Measurements from ENCODE around the gene TPM2. TPM values are rescaled to one million over a fixed set of nuclear protein-coding genes. Genes with fewer than 3 reads are reported as not detected.
"Not testable (repeated sequence)": the region's sequence is repeated elsewhere in the genome, so short reads cannot be mapped to it uniquely, and the experiment has no call there.

Gene TPM2
- total and polyA plus RNA-seq, 8 donors = 11.3 to 227 (median 23.4) TPM

DNA sequence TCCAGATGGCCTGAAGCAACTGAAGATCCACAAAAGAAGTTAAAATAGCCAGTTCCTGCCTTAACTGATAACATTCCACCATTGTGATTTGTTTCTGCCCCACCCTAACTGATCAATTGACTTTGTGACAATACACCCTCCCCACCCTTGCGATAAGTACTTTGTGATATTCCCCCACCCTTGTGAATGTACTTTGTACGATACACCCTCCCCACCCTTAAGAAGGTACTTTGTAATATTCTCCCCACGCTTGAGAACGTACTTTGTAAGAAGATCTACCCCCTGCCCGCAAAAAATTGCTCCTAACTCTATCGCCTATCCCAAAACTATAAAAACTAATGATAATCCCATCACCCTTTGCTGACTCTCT, 52.9 kb downstream of the TPM2 start:
- H3K4me1 ChIP-seq; H3K4me3 ChIP-seq; intact Hi-C loops (cut with DNase I); DNase-seq; FAIRE-seq; H3K27me3 ChIP-seq; ATAC-seq; H3K36me3 ChIP-seq; H3K9me3 ChIP-seq: not testable (repeated sequence)
- peak overlapping the region in 1 of 4 donors; percentile 37 for H3K27ac ChIP-seq
- 97 to 98% methylated on average over 6 of the region's 6 CpGs for WGBS, 2 donors

DNA sequence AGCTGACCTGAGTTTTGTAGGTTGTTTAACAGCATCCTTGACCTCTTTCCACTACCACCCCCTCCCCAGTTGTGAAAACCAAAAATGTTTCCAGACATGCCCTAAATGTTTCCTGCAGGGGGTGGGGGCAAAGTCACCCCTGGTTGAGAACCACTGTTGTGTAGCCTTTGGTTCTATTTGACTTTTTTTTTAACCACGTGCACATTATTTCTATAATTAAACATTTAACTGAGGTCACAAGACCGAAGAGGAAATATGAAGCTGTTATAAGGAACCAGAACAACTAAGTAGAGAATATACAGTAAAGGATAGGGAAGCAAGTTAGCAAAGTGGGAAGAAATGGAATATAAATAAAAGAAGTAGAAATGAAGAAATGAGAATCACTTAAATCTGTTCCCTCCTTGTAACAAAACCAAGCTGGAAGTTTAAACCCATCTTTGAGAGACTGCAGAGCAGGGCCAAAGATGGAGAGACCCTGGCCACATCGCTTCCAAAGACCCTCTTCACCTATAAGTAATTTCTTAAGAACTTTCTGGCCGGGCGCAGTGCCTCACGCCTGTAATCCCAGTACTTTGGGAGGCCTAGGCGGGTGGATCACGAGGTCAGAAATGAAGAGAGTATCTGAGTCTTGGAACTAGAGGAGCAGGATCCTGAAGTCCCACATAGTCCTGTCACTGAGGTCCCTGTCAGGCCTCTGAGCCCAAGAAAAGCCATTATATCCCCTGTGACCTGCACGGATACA, 53.4 kb downstream of the TPM2 start:
- Histone ChIP-seq H3K36me3 (no peaks in the 10 kb centered on the region), H3K9me3 (no peaks in the 10 kb centered on the region), H3K27ac (peak overlapping the region in 1 of 4 donors; percentile 37), H3K27me3 (no peaks in the 10 kb centered on the region), H3K4me3 (no peak overlapping the region), H3K4me1 (no peaks in the 10 kb centered on the region)
- no peak for FAIRE-seq
- intact Hi-C loops (cut with DNase I) = no loop called here
- TF ChIP-seq, protein P1, sequence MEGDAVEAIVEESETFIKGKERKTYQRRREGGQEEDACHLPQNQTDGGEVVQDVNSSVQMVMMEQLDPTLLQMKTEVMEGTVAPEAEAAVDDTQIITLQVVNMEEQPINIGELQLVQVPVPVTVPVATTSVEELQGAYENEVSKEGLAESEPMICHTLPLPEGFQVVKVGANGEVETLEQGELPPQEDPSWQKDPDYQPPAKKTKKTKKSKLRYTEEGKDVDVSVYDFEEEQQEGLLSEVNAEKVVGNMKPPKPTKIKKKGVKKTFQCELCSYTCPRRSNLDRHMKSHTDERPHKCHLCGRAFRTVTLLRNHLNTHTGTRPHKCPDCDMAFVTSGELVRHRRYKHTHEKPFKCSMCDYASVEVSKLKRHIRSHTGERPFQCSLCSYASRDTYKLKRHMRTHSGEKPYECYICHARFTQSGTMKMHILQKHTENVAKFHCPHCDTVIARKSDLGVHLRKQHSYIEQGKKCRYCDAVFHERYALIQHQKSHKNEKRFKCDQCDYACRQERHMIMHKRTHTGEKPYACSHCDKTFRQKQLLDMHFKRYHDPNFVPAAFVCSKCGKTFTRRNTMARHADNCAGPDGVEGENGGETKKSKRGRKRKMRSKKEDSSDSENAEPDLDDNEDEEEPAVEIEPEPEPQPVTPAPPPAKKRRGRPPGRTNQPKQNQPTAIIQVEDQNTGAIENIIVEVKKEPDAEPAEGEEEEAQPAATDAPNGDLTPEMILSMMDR (IDR thresholded peaks at IDR 0.05) = no peak
- no peak for DNase-seq
- ATAC-seq = peak in 2 of 4 donors; percentile 62 to 66
- WGBS, 2 donors = 77 to 87% methylated on average over 9 of the region's 9 CpGs

DNA sequence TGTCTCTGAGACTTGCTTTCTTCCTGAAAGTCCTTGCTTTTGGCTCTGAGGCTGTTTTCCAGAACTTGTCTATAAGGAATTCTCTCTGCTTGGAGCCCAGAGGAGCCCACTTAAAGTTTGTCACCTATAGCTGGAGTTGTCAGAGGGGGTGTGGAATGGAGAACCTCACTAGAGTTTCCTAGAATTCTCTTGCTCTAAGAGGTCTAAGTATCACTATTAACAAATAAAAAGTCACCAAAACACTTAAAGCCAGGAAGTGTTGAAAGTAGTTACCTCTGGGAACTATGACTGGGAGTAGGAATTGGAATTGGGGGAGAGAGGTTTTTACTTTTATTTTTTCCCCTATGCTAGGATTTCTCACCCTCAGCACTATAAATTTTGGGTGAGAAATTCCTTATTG, 54.0 kb downstream of the TPM2 start:
- H3K27me3 ChIP-seq = no peaks in the 10 kb centered on the region
- no peak overlapping the region for H3K4me3 ChIP-seq
- H3K9me3 ChIP-seq = no peaks in the 10 kb centered on the region
- intact Hi-C loops (cut with DNase I) = no loop called here
- H3K4me1 ChIP-seq = no peaks in the 10 kb centered on the region
- no peak for DNase-seq
- TF ChIP-seq, protein P1 (IDR thresholded peaks at IDR 0.05) = no peak
- no peak for ATAC-seq
- H3K36me3 ChIP-seq = no peaks in the 10 kb centered on the region
- H3K27ac ChIP-seq = no peak overlapping the region
- FAIRE-seq = no peak

Small RNAs within 50 kb of the gene (microRNA-seq; reads per million reads assigned to microRNA genes)
- 0.29 to 0.39 reads per million in 2 donors for gene MIR6852
- 0 to 0.29 reads per million in 2 donors for gene MIR6853

Other genes starting within 250 kb of the TPM2 start
- 10 to 100 TPM in 4 of 6 donors, 1 to 10 TPM in 2; 9.0 to 22.1 (median 12.6) TPM for gene RUSC2, start 199.8 kb downstream of the TPM2 start, total RNA-seq
- 10 to 100 TPM; 24.0 to 27.1 TPM for gene RUSC2, start 199.8 kb downstream of the TPM2 start, polyA plus RNA-seq
- gene TESK1, start 84.7 kb downstream of the TPM2 start, total RNA-seq = 10 to 100 TPM; 12.1 to 23.0 (median 14.2) TPM
- 10 to 100 TPM; 38.7 to 56.6 TPM for gene TESK1, start 84.7 kb downstream of the TPM2 start, polyA plus RNA-seq
- gene CD72, start 71.5 kb downstream of the TPM2 start, total RNA-seq = 1 to 10 TPM in 5 of 6 donors, under 1 TPM in 1; 0.88 to 3.4 (median 2.9) TPM
- 1 to 10 TPM; 3.5 to 7.7 TPM for gene CD72, start 71.5 kb downstream of the TPM2 start, polyA plus RNA-seq
- gene SIT1, start 39.0 kb downstream of the TPM2 start, total RNA-seq = under 1 TPM in 4 of 6 donors, not detected in 2; 0.25 to 0.59 (median 0.46) TPM
- under 1 TPM; 0.27 to 0.45 TPM for gene SIT1, start 39.0 kb downstream of the TPM2 start, polyA plus RNA-seq
- gene RMRP, start 31.9 kb downstream of the TPM2 start, total RNA-seq = over 10,000 TPM in 4 of 6 donors, 1,000 to 10,000 TPM in 2; 3,151 to 15,171 (median 11,469) TPM
- 100 to 1,000 TPM in 1 of 2 donors, 10 to 100 TPM in 1; 80.5 to 300 TPM for gene RMRP, start 31.9 kb downstream of the TPM2 start, polyA plus RNA-seq
- 10 to 100 TPM; 13.8 to 32.6 (median 19.0) TPM for gene CCDC107, start 31.6 kb downstream of the TPM2 start, total RNA-seq
- 10 to 100 TPM; 55.4 to 84.7 TPM for gene CCDC107, start 31.6 kb downstream of the TPM2 start, polyA plus RNA-seq
- 1 to 10 TPM in 3 of 6 donors, under 1 TPM in 3; 0.20 to 1.2 (median 0.98) TPM for gene ARHGEF39, start 24.7 kb downstream of the TPM2 start, total RNA-seq
- gene ARHGEF39, start 24.7 kb downstream of the TPM2 start, polyA plus RNA-seq = 1 to 10 TPM; 1.4 to 2.0 TPM
- gene CA9, start 16.0 kb downstream of the TPM2 start, total RNA-seq = 10 to 100 TPM in 2 of 6 donors, 1 to 10 TPM in 4; 1.2 to 75.6 (median 5.7) TPM
- 10 to 100 TPM in 1 of 2 donors, 1 to 10 TPM in 1; 9.2 to 17.9 TPM for gene CA9, start 16.0 kb downstream of the TPM2 start, polyA plus RNA-seq
- gene TLN1, start 42.3 kb upstream of the TPM2 start, total RNA-seq = 100 to 1,000 TPM in 2 of 6 donors, 10 to 100 TPM in 4; 72.0 to 141 (median 86.6) TPM
- 10 to 100 TPM; 64.5 to 72.7 TPM for gene TLN1, start 42.3 kb upstream of the TPM2 start, polyA plus RNA-seq
- 10 to 100 TPM; 15.7 to 24.3 (median 18.8) TPM for gene CREB3, start 42.7 kb upstream of the TPM2 start, total RNA-seq
- 10 to 100 TPM; 23.9 to 29.6 TPM for gene CREB3, start 42.7 kb upstream of the TPM2 start, polyA plus RNA-seq
- 10 to 100 TPM; 22.0 to 40.6 (median 32.2) TPM for gene GBA2, start 59.3 kb upstream of the TPM2 start, total RNA-seq
- gene GBA2, start 59.3 kb upstream of the TPM2 start, polyA plus RNA-seq = 10 to 100 TPM; 69.5 to 91.3 TPM
- gene RGP1, start 59.4 kb upstream of the TPM2 start, total RNA-seq = 10 to 100 TPM; 12.7 to 18.3 (median 15.0) TPM
- gene RGP1, start 59.4 kb upstream of the TPM2 start, polyA plus RNA-seq = 1 to 10 TPM; 6.8 to 9.3 TPM
- gene MSMP, start 64.4 kb upstream of the TPM2 start, total RNA-seq = 1 to 10 TPM in 1 of 6 donors, under 1 TPM in 1, not detected in 4; 0.67 to 2.3 TPM
- gene MSMP, start 64.4 kb upstream of the TPM2 start, polyA plus RNA-seq = under 1 TPM in 1 of 2 donors, not detected in 1; 0.49 TPM
- gene NPR2, start 101.7 kb upstream of the TPM2 start, total RNA-seq = 1 to 10 TPM; 2.2 to 7.9 (median 2.7) TPM
- gene NPR2, start 101.7 kb upstream of the TPM2 start, polyA plus RNA-seq = 10 to 100 TPM in 1 of 2 donors, 1 to 10 TPM in 1; 8.3 to 14.6 TPM
- gene SPAG8, start 122.3 kb upstream of the TPM2 start, total RNA-seq = 1 to 10 TPM in 2 of 6 donors, under 1 TPM in 4; 0.52 to 1.8 (median 0.83) TPM
- gene SPAG8, start 122.3 kb upstream of the TPM2 start, polyA plus RNA-seq = 1 to 10 TPM; 1.6 to 3.1 TPM
- 10 to 100 TPM; 20.6 to 43.7 (median 29.7) TPM for gene HINT2, start 125.1 kb upstream of the TPM2 start, total RNA-seq
- 10 to 100 TPM; 51.7 to 64.2 TPM for gene HINT2, start 125.1 kb upstream of the TPM2 start, polyA plus RNA-seq
- not detected for gene FAM221B, start 138.8 kb upstream of the TPM2 start, total RNA-seq
- gene FAM221B, start 138.8 kb upstream of the TPM2 start, polyA plus RNA-seq = under 1 TPM in 1 of 2 donors, not detected in 1; 0.11 TPM
- 10 to 100 TPM in 1 of 6 donors, 1 to 10 TPM in 5; 4.9 to 10.3 (median 7.0) TPM for gene TMEM8B, start 139.3 kb upstream of the TPM2 start, total RNA-seq
- 10 to 100 TPM; 11.1 to 17.2 TPM for gene TMEM8B, start 139.3 kb upstream of the TPM2 start, polyA plus RNA-seq
- gene OR13J1, start 180.5 kb upstream of the TPM2 start, total RNA-seq = not detected
- not detected for gene OR13J1, start 180.5 kb upstream of the TPM2 start, polyA plus RNA-seq
- gene HRCT1, start 216.3 kb upstream of the TPM2 start, total RNA-seq = 1 to 10 TPM in 3 of 6 donors, under 1 TPM in 3; 0.43 to 1.5 (median 0.83) TPM
- gene HRCT1, start 216.3 kb upstream of the TPM2 start, polyA plus RNA-seq = 1 to 10 TPM in 1 of 2 donors, under 1 TPM in 1; 0.33 to 1.5 TPM
- gene SPAAR, start 219.6 kb upstream of the TPM2 start, total RNA-seq = under 1 TPM in 5 of 6 donors, not detected in 1; 0.12 to 0.74 (median 0.44) TPM
- gene SPAAR, start 219.6 kb upstream of the TPM2 start, polyA plus RNA-seq = 1 to 10 TPM in 1 of 2 donors, under 1 TPM in 1; 0.31 to 1.6 TPM